H9 (cell line): ENCODE measurements around the gene PLB1. TPM values are rescaled to one million over a fixed set of nuclear protein-coding genes. Genes with fewer than 3 reads are reported as not detected.

Source experiments
- DNase-seq: peaks from one replicate; pipeline ENCODE4 v3.0.0-alpha.2; 2017
- H2AFZ ChIP-seq: one replicate; pipeline ENCODE4 v1.6.1; 2013; ENCODE audit warnings: mild to moderate bottlenecking, low read length, control low read depth, moderate library complexity
- H2AK5ac ChIP-seq: 2 replicates; pipeline ENCODE4 v1.6.1; 2013; ENCODE audit warnings: low read length, control low read depth, mixed read lengths; ENCODE audit not compliant: insufficient read length
- H2BK120ac ChIP-seq: one replicate; pipeline ENCODE4 v1.6.1; 2013; ENCODE audit warnings: low read depth, mild to moderate bottlenecking, low read length, control low read depth, inconsistent platforms; ENCODE audit not compliant: poor library complexity, severe bottlenecking
- H2BK12ac ChIP-seq: 2 replicates; pipeline ENCODE4 v1.6.1; 2013; ENCODE audit warnings: low read length, control low read depth, mixed read lengths, low read depth; ENCODE audit not compliant: insufficient read length
- H2BK15ac ChIP-seq: 2 replicates; pipeline ENCODE4 v1.6.1; 2013; ENCODE audit warnings: low read depth, low read length, control low read depth
- H2BK20ac ChIP-seq: one replicate; pipeline ENCODE4 v1.6.1; 2013; ENCODE audit warnings: low read depth, mild to moderate bottlenecking, low read length, control low read depth, inconsistent platforms; ENCODE audit not compliant: poor library complexity, severe bottlenecking
- H2BK5ac ChIP-seq: 2 replicates; pipeline ENCODE4 v1.6.1; 2013; ENCODE audit warnings: low read length, control low read depth, mixed read lengths; ENCODE audit not compliant: insufficient read length
- H3K14ac ChIP-seq: 2 replicates; pipeline ENCODE4 v1.6.1; 2013; ENCODE audit warnings: low read length, control low read depth; ENCODE audit not compliant: insufficient read depth
- H3K18ac ChIP-seq: 2 replicates; pipeline ENCODE4 v1.6.1; 2013; ENCODE audit warnings: low read depth, mild to moderate bottlenecking, mixed read lengths, low read length, control low read depth; ENCODE audit not compliant: insufficient read length
- H3K23ac ChIP-seq: 2 replicates; pipeline ENCODE4 v1.6.1; 2013; ENCODE audit warnings: low read length, control low read depth, mixed read lengths, low read depth; ENCODE audit not compliant: insufficient read length
- H3K23me2 ChIP-seq: 2 replicates; pipeline ENCODE4 v1.6.1; 2013; ENCODE audit warnings: low read depth, mild to moderate bottlenecking, mixed read lengths, low read length, control low read depth; ENCODE audit not compliant: insufficient read length, poor library complexity, severe bottlenecking
- H3K27ac ChIP-seq: 2 replicates; pipeline ENCODE4 v1.5.1; 2013; ENCODE audit warnings: low read length, control low read depth, mixed read lengths, low read depth; ENCODE audit not compliant: insufficient read length
- H3K27me3 ChIP-seq: 2 replicates; pipeline ENCODE4 v1.6.1; 2013; ENCODE audit warnings: low read length, control low read depth, inconsistent platforms; ENCODE audit not compliant: insufficient read depth
- H3K4ac ChIP-seq: 2 replicates; pipeline ENCODE4 v1.6.1; 2013; ENCODE audit warnings: low read depth, mild to moderate bottlenecking, control low read depth, inconsistent platforms, low read length, moderate library complexity
- H3K4me1 ChIP-seq: 2 replicates; pipeline ENCODE4 v1.6.1; 2013; ENCODE audit warnings: low read length, control low read depth, inconsistent platforms; ENCODE audit not compliant: insufficient read depth
- H3K4me2 ChIP-seq: 2 replicates; pipeline ENCODE4 v1.6.1; 2013; ENCODE audit warnings: low read length, control low read depth, mixed read lengths; ENCODE audit not compliant: insufficient read length, insufficient read depth
- H3K56ac ChIP-seq: 2 replicates; pipeline ENCODE4 v1.6.1; 2013; ENCODE audit warnings: low read depth, mild to moderate bottlenecking, mixed read lengths, low read length, control low read depth; ENCODE audit not compliant: insufficient read length
- H3K79me1 ChIP-seq: 2 replicates; pipeline ENCODE4 v1.6.1; 2013; ENCODE audit warnings: low read depth, mild to moderate bottlenecking, moderate library complexity, low read length, control low read depth, inconsistent platforms; ENCODE audit not compliant: insufficient read depth, poor library complexity, severe bottlenecking
- H3K79me2 ChIP-seq: 2 replicates; pipeline ENCODE4 v1.6.1; 2013; ENCODE audit warnings: low read length, control low read depth, inconsistent platforms; ENCODE audit not compliant: insufficient read depth
- H3K9ac ChIP-seq: 2 replicates; pipeline ENCODE4 v1.6.1; 2013; ENCODE audit warnings: low read length, control low read depth, mixed read lengths; ENCODE audit not compliant: insufficient read length; ENCODE audit errors: extremely low read depth
- H3K9me3 ChIP-seq: one replicate; pipeline ENCODE4 v1.6.1; 2013; ENCODE audit warnings: low read depth, low read length, inconsistent platforms; ENCODE audit not compliant: control insufficient read depth
- H3T11ph ChIP-seq: one replicate; pipeline ENCODE4 v1.6.1; 2013; ENCODE audit warnings: mild to moderate bottlenecking, low read length, control low read depth, inconsistent platforms
- H4K20me1 ChIP-seq: one replicate; pipeline ENCODE4 v1.6.1; 2013; ENCODE audit not compliant: control insufficient read depth, insufficient read length, insufficient read depth
- H4K5ac ChIP-seq: 2 replicates; pipeline ENCODE4 v1.6.1; 2013; ENCODE audit warnings: low read depth, mild to moderate bottlenecking, mixed read lengths, low read length, control low read depth; ENCODE audit not compliant: insufficient read length
- H4K8ac ChIP-seq: replicated peaks from 2 replicates; pipeline ENCODE4 v1.6.1; 2013; ENCODE audit warnings: low read length, control low read depth, mixed read lengths, low read depth; ENCODE audit not compliant: insufficient read length
- H4K91ac ChIP-seq: 2 replicates; pipeline ENCODE4 v1.6.1; 2013; ENCODE audit warnings: low read depth, mild to moderate bottlenecking, moderate library complexity, mixed read lengths, low read length, control low read depth; ENCODE audit not compliant: insufficient read length
- H3K27ac Mint-ChIP-seq, 3 experiments: 2 replicates in 2 of 3; 3 replicates in 1 of 3; pipeline ENCODE4 v1.8.0; 2020 to 2021; ENCODE audit warnings: mixed read lengths in 3 of 3, mild to moderate bottlenecking in 1 of 3, moderate library complexity in 1 of 3
- H3K27me3 Mint-ChIP-seq: 2 replicates; pipeline ENCODE4 v1.8.0; 2021; ENCODE audit warnings: low read depth, mild to moderate bottlenecking, moderate library complexity, mixed read lengths
- H3K36me3 Mint-ChIP-seq, 3 experiments: 2 replicates in 2 of 3; 3 replicates in 1 of 3; pipeline ENCODE4 v1.8.0; 2020 to 2021; ENCODE audit warnings: low read depth in 3 of 3, mixed read lengths in 3 of 3; ENCODE audit not compliant: insufficient read depth in 1 of 3
- H3K4me1 Mint-ChIP-seq, 2 experiments: 2 replicates each; pipeline ENCODE4 v1.8.0; 2020; ENCODE audit warnings: mixed read lengths in 2 of 2
- H3K4me3 Mint-ChIP-seq, 2 experiments: 2 replicates in 1 of 2; 3 replicates in 1 of 2; pipeline ENCODE4 v1.8.0; 2020 to 2021; ENCODE audit warnings: mild to moderate bottlenecking in 2 of 2, mixed read lengths in 2 of 2, moderate library complexity in 1 of 2
- H3K9me3 Mint-ChIP-seq, 2 experiments: 2 replicates in 1 of 2; 3 replicates in 1 of 2; pipeline ENCODE4 v1.8.0; 2020; ENCODE audit warnings: mild to moderate bottlenecking in 2 of 2, mixed read lengths in 2 of 2, moderate library complexity in 1 of 2
- WGBS: extraction: QIAGEN DNeasy Blood & Tissue Kit; methylation state at CpG from one replicate; pipeline ENCODE4 v1.1.7; 2013; ENCODE audit warnings: missing lambda C conversion rate, low lambda C conversion rate, mixed read lengths; ENCODE audit not compliant: insufficient read length; ENCODE audit errors: extremely low coverage; 5-methylcytosine and 5-hydroxymethylcytosine counted together
- total RNA-seq: library from RNA; stranded (reverse); gene quantifications from 2 replicates; pipeline ENCODE4 v1.2.1, GENCODE V29; 2021
- TF ChIP-seq, protein P1 (sequence below): fragments of 200-600 bp; sonication (generic); conservative IDR thresholded peaks from 3 replicates; pipeline ENCODE4 v1.8.0; 2021; ENCODE audit warnings: antibody characterized with exemption, mild to moderate bottlenecking

PLB1 gene
- total RNA-seq, 1 experiment from 2014 or later: not detected

DNA sequence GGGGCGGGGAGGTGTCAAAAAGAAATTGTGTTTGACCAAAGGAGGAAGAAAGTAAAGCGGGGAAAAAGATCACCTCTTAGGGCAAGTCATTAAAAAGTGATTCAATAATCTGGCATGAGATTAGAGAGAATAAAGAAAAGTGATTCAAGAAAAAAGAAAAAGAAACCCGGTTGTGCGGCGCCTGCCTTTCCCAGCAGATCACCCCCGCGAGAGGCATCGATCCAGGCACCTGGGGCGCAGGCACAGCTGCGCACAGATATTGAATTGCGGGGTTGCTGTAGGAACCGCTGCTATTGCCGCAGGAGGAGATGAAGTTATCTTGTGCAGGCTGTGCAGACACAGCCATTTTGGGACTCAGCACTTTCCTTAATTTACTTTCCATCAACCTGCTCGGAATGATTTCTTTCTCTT is 71.2 kb downstream of the PLB1 start:
- Histone ChIP-seq H4K5ac (no peak overlapping the region), H3K4ac (no peak overlapping the region), H3K23ac (no peak overlapping the region), H3K27ac (no peak overlapping the region), H2AFZ (peak overlapping the region; percentile 95), H4K91ac (no peak overlapping the region), H2BK20ac (no peak overlapping the region), H2BK12ac (no peak overlapping the region), H3K18ac (no peak overlapping the region), H2AK5ac (no peak overlapping the region), H3K79me2 (no peaks in the 10 kb centered on the region), H3T11ph (no peak overlapping the region), H3K56ac (no peak overlapping the region), H3K4me1 (no peaks in the 10 kb centered on the region; the same call in 1 of the 2 replicates), H3K23me2 (peaks cover 6% of the 10 kb centered on the region), H2BK5ac (no peak overlapping the region), H2BK120ac (no peak overlapping the region), H2BK15ac (no peak overlapping the region), H3K27me3 (no peaks in the 10 kb centered on the region), H3K4me2 (peak overlapping the region; percentile 78), H4K8ac (no peak overlapping the region), H3K14ac (peak overlapping the region; percentile 92), H4K20me1 (no peaks in the 10 kb centered on the region), H3K9me3 (no peaks in the 10 kb centered on the region), H3K79me1 (no peaks in the 10 kb centered on the region), H3K9ac (no peak overlapping the region)
- WGBS: no CpG with 5 or more reads among the region's 14 CpGs
- peak; percentile 44 for DNase-seq
- Mint-ChIP-seq H3K4me3 (peak overlapping the region; percentile 81 to 88), H3K27me3 (peaks cover 23% of the 10 kb centered on the region), H3K4me1 (peaks cover 6 to 7% of the 10 kb centered on the region in 2 experiments), H3K27ac (no peak overlapping the region), H3K36me3 (no peaks in the 10 kb centered on the region), H3K9me3 (no peaks in the 10 kb centered on the region; a peak in 3 of 5 replicates)
- TF ChIP-seq, protein P1, sequence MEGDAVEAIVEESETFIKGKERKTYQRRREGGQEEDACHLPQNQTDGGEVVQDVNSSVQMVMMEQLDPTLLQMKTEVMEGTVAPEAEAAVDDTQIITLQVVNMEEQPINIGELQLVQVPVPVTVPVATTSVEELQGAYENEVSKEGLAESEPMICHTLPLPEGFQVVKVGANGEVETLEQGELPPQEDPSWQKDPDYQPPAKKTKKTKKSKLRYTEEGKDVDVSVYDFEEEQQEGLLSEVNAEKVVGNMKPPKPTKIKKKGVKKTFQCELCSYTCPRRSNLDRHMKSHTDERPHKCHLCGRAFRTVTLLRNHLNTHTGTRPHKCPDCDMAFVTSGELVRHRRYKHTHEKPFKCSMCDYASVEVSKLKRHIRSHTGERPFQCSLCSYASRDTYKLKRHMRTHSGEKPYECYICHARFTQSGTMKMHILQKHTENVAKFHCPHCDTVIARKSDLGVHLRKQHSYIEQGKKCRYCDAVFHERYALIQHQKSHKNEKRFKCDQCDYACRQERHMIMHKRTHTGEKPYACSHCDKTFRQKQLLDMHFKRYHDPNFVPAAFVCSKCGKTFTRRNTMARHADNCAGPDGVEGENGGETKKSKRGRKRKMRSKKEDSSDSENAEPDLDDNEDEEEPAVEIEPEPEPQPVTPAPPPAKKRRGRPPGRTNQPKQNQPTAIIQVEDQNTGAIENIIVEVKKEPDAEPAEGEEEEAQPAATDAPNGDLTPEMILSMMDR: peak; percentile 22; the same call in 2 of the 3 replicates
